Testis (tissue), 3 donors: Measurements from ENCODE around the gene R3HCC1L. TPM values are rescaled to one million over a fixed set of nuclear protein-coding genes. Genes with fewer than 3 reads are reported as not detected.

Source experiments
- DNase-seq: peaks from one replicate; pipeline ENCODE4 v3.0.0-alpha.2; 2019
- H3K27ac ChIP-seq, 2 donors: fragments of 200-600 bp; sonication (generic); one replicate each; pipeline ENCODE4 v1.5.1; 2019
- H3K27me3 ChIP-seq: fragments of 200-600 bp; sonication (generic); one replicate; pipeline ENCODE4 v1.5.1; 2019
- H3K36me3 ChIP-seq: fragments of 200-600 bp; sonication (generic); one replicate; pipeline ENCODE4 v1.5.1; 2017; ENCODE audit warnings: low read depth; ENCODE audit errors: missing control alignments
- H3K4me1 ChIP-seq: fragments of 200-600 bp; sonication (generic); one replicate; pipeline ENCODE4 v1.5.1; 2019
- H3K4me3 ChIP-seq, 2 donors: fragments of 200-600 bp; sonication (generic); one replicate each; pipeline ENCODE4 v1.5.1; 2017 to 2019
- H3K9me3 ChIP-seq: fragments of 200-600 bp; sonication (generic); one replicate; pipeline ENCODE4 v1.5.1; 2017
- POLR2A ChIP-seq: fragments of 450-650 bp; IDR thresholded peaks from one replicate; pipeline ENCODE4 v1.6.1; 2017; ENCODE audit warnings: antibody characterized with exemption, mild to moderate bottlenecking, moderate library complexity
- WGBS, 2 donors: methylation state at CpG; one replicate each; pipeline ENCODE4 v1.1.5; 2018; 5-methylcytosine and 5-hydroxymethylcytosine counted together
- intact Hi-C: fragments of 100-400 bp; cut with DNase I; formaldehyde crosslinking; loops from one replicate; pipeline ENCODE4 v1.15.1; 2023; ENCODE audit warnings: low total_unique reads
- polyA plus RNA-seq: library from polyadenylated mRNA; stranded (reverse); fragments of 350-450 nt; fragmentation: Illumina TruSeq; extraction: RNeasy Lipid Tissue Mini Kit (QIAGEN cat#74804); gene quantifications from one replicate; pipeline ENCODE4 v1.2.3, GENCODE V29; 2014; ENCODE audit warnings: low read depth, low replicate concordance; ENCODE audit not compliant: insufficient read depth
- total RNA-seq, 2 donors: library from RNA; depleted of rRNA; stranded (reverse); fragments of >200 nt; gene quantifications; one replicate each; pipeline ENCODE4 v1.2.3, GENCODE V29; 2016
- TF ChIP-seq, protein P1 (sequence below), 3 experiments: fragments of 450-650 bp in 2 of 3; fragments of 200-600 bp in 1 of 3; sonication (generic) in 1 of 3; IDR thresholded peaks; one replicate each; pipeline ENCODE4 v1.5.1; 2016 to 2019; ENCODE audit warnings: antibody characterized with exemption in 3 of 3, mild to moderate bottlenecking in 2 of 3, moderate library complexity in 1 of 3

The R3HCC1L gene
- total and polyA plus RNA-seq, 3 donors from 2014 or later = 36.9 to 39.5 (median 38.5) TPM

DNA sequence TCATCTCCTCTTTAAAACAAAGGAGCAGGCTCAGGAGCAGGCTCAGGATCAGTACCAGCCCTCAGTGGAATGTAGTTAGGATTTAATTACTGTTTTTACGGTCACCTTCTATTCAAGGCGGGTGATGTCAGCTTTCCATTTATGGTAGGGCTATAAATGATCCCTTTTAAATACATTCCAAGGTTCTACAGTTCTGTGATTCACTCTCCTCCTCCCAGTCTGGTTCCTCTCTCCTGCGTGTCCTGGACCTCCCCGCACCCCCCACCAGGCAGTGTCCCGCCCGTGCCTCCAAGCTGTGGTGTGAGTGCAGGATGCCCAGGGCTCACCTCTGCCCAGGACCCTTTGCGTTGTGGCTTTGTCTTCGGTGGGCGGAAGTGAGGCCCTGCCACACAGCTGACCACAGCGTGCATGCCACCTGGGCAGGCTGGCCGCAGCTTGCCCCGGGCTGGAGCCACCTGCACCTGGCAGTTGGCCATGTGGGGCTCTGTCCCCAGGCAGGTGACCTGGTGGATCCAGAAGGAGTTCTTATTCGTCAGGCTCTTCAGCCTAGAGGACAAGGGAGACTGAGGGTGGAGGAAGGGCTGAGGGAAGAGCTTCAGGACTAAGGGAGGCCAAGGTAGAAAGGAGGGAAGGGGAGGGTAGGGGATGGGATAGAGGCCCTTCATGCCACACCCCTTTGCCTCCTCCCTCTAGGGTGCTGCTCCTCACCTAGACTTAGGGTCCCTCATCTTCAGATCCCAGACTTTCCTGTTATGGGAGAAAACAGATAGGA lies 124.4 kb downstream of the R3HCC1L start:
- WGBS, 2 donors = 87 to 89% methylated on average over 5 to 13 of the region's 13 CpGs
- TF ChIP-seq POLR2A = no peak
- TF ChIP-seq, protein P1, sequence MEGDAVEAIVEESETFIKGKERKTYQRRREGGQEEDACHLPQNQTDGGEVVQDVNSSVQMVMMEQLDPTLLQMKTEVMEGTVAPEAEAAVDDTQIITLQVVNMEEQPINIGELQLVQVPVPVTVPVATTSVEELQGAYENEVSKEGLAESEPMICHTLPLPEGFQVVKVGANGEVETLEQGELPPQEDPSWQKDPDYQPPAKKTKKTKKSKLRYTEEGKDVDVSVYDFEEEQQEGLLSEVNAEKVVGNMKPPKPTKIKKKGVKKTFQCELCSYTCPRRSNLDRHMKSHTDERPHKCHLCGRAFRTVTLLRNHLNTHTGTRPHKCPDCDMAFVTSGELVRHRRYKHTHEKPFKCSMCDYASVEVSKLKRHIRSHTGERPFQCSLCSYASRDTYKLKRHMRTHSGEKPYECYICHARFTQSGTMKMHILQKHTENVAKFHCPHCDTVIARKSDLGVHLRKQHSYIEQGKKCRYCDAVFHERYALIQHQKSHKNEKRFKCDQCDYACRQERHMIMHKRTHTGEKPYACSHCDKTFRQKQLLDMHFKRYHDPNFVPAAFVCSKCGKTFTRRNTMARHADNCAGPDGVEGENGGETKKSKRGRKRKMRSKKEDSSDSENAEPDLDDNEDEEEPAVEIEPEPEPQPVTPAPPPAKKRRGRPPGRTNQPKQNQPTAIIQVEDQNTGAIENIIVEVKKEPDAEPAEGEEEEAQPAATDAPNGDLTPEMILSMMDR (IDR thresholded peaks at IDR 0.05) = no peak
- no peaks in the 10 kb centered on the region for H3K27me3 ChIP-seq
- intact Hi-C loops = no loop called here
- peaks cover 17% of the 10 kb centered on the region for H3K4me1 ChIP-seq
- H3K27ac ChIP-seq = no peak overlapping the region
- DNase-seq = no peak
- H3K9me3 ChIP-seq = no peaks in the 10 kb centered on the region
- H3K4me3 ChIP-seq = no peak overlapping the region
- no peaks in the 10 kb centered on the region for H3K36me3 ChIP-seq

DNA sequence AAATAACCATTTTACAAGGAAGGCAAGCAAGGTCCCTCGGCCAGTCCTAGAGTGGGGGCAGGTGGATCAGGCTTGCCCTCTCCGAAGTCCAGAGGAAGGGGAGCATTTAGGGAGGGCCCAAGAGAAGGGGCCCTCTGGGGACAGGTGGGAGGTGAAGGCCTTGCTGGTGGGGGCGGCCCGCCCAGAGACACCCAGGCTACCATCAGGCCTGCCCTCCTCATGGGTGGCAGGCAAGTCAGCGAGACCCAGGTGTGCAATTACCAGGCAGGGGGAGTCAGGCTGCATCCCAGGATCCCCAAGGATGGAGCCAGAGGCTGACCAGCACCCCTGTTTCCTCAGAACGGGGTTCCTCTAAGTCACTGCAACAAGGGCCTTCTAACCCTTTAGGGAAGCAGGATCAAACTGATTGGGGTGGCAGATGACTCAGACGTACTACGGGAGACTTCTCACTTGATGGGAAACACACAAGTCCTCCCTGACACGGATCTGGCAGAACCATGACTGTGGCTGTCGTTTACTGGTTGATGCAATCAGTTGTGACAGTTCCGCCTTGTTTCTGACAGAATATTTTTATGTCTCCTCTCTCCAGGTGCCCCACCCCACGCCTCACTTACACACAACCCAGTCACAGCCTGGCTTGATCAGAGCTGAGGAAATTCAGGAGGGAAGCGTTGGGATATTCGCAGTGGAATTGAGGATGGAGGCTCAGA lies 125.3 kb downstream of the R3HCC1L start:
- Histone ChIP-seq H3K4me1 (peaks cover 10% of the 10 kb centered on the region), H3K9me3 (no peaks in the 10 kb centered on the region), H3K27me3 (no peaks in the 10 kb centered on the region), H3K36me3 (no peaks in the 10 kb centered on the region), H3K27ac (no peak overlapping the region), H3K4me3 (no peak overlapping the region)
- DNase-seq = no peak
- WGBS, 2 donors = 78 to 85% methylated on average over 13 to 14 of the region's 14 CpGs
- intact Hi-C loops = no loop called here
- TF ChIP-seq, protein P1 (IDR thresholded peaks at IDR 0.05) = no peak
- no peak for TF ChIP-seq POLR2A

DNA sequence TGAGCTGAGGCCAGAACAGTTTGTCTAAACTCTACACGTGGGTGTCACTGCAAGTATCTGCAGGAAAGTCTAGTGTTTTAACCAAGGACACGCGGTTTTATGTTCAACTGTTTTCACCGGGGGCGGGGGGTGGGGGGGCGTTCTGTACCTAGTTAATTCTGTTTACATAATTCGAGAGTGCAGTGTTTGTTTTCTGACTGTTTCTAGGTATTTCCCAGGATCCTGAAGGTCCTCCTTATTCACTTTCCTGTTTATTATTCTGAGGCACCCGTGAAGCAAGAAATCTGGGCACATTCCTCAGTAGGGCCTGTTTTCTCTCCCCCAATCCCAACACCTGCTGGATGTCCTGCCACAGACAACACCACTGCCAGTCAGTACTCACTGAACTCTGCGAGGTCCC lies 125.9 kb downstream of the R3HCC1L start:
- Histone ChIP-seq H3K9me3 (no peaks in the 10 kb centered on the region), H3K27ac (no peak overlapping the region), H3K27me3 (no peaks in the 10 kb centered on the region), H3K36me3 (no peaks in the 10 kb centered on the region), H3K4me3 (no peak overlapping the region), H3K4me1 (peaks cover 9% of the 10 kb centered on the region)
- DNase-seq = no peak
- intact Hi-C loops = no loop called here
- no peak for TF ChIP-seq POLR2A
- TF ChIP-seq, protein P1 (IDR thresholded peaks at IDR 0.05) = no peak
- 27 to 34% methylated on average over 9 of the region's 9 CpGs for WGBS, 2 donors

DNA sequence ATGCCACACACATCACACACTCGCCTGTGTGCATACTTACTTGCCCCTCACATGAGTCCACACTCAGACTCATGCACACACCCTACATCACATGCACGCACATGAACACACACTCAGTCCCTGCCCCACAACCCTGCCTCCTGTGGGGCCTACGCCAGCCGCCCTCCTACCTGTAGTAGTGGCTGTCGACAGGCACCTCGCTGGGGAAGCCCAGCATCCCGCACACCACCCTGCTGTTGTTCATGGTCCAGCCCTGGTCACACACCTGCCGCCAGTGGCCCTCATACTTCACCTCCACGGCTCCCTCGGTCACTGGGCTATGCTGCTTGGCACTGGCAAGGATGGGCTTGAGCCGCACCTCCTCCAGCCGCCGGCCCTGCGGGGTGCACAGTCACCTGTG lies 126.3 kb downstream of the R3HCC1L start:
- Histone ChIP-seq H3K27me3 (no peaks in the 10 kb centered on the region), H3K36me3 (no peaks in the 10 kb centered on the region), H3K9me3 (no peaks in the 10 kb centered on the region), H3K4me1 (peaks cover 6% of the 10 kb centered on the region), H3K4me3 (no peak overlapping the region), H3K27ac (no peak overlapping the region)
- intact Hi-C loops = no loop called here
- WGBS, 2 donors = 90 to 93% methylated on average over 14 of the region's 14 CpGs
- no peak for DNase-seq
- TF ChIP-seq, protein P1 (IDR thresholded peaks at IDR 0.05) = no peak
- no peak for TF ChIP-seq POLR2A
